Ishikawa (cell line): ENCODE data around the gene TMCC1.

Source experiments
- CEBPB ChIP-seq: IDR thresholded peaks from 2 replicates; pipeline ENCODE4 v1.6.1; 2012
- CREB1 ChIP-seq: IDR thresholded peaks from 2 replicates; pipeline ENCODE4 v1.6.1; 2012; ENCODE audit warnings: low read depth
- EGR1 ChIP-seq: IDR thresholded peaks from 2 replicates; pipeline ENCODE4 v1.6.1; 2012
- EP300 ChIP-seq: IDR thresholded peaks from 2 replicates; pipeline ENCODE4 v1.6.1; 2012; ENCODE audit warnings: borderline replicate concordance
- FOXM1 ChIP-seq: IDR thresholded peaks from 2 replicates; pipeline ENCODE4 v1.6.1; 2012; ENCODE audit warnings: low read depth, borderline replicate concordance
- MAX ChIP-seq: IDR thresholded peaks from 2 replicates; pipeline ENCODE4 v1.6.1; 2012
- NFIC ChIP-seq: IDR thresholded peaks from 2 replicates; pipeline ENCODE4 v1.6.1; 2012
- RAD21 ChIP-seq: IDR thresholded peaks from 2 replicates; pipeline ENCODE4 v1.6.1; 2012; ENCODE audit warnings: low read depth
- REST ChIP-seq: IDR thresholded peaks from 2 replicates; pipeline ENCODE4 v1.6.1; 2012; ENCODE audit warnings: low read depth, mild to moderate bottlenecking
- TAF1 ChIP-seq: IDR thresholded peaks from 2 replicates; pipeline ENCODE4 v1.6.1; 2012; ENCODE audit warnings: low read depth, mild to moderate bottlenecking
- TCF12 ChIP-seq: IDR thresholded peaks from 2 replicates; pipeline ENCODE4 v1.6.1; 2012; ENCODE audit warnings: low read depth
- TEAD4 ChIP-seq: IDR thresholded peaks from 2 replicates; pipeline ENCODE4 v1.6.1; 2012
- USF1 ChIP-seq: IDR thresholded peaks from 2 replicates; pipeline ENCODE4 v1.6.1; 2012
- YY1 ChIP-seq: IDR thresholded peaks from 2 replicates; pipeline ENCODE4 v1.6.1; 2012; ENCODE audit warnings: low read depth
- ZBTB7A ChIP-seq: IDR thresholded peaks from 2 replicates; pipeline ENCODE4 v1.6.1; 2012; ENCODE audit warnings: low read depth

The TMCC1 gene

GRCh38 chr3:129913618-129914017 is 20.1 kb upstream of the TMCC1 start:
- no peak for TF ChIP-seq TAF1
- no peak for TF ChIP-seq EGR1
- TF ChIP-seq YY1 = no peak
- no peak for TF ChIP-seq USF1
- no peak for TF ChIP-seq TEAD4
- no peak for TF ChIP-seq ZBTB7A
- TF ChIP-seq CREB1 = no peak
- TF ChIP-seq REST = no peak
- TF ChIP-seq EP300 = no peak
- TF ChIP-seq NFIC = no peak
- TF ChIP-seq MAX = no peak
- no peak for TF ChIP-seq FOXM1
- TF ChIP-seq TCF12 = no peak
- TF ChIP-seq RAD21 = no peak
- no peak for TF ChIP-seq CEBPB

- TF ChIP-seq USF1 (no peak), NFIC (no peak), CREB1 (no peak)
Observed at GRCh38 chr3:129911261-129911861, 17.9 kb upstream of the TMCC1 start.

- TF ChIP-seq CREB1 (no peak), NFIC (peak; percentile 37), USF1 (no peak), FOXM1 (peak; percentile 48; the same call in 1 of the 2 replicates), TEAD4 (peak; percentile 72), RAD21 (no peak), REST (no peak), EGR1 (no peak), TCF12 (peak; percentile 87), EP300 (peak; percentile 77)
Observed at GRCh38 chr3:129908417-129908816, 14.9 kb upstream of the TMCC1 start.

GRCh38 chr3:129897026-129897425 is 3.5 kb upstream of the TMCC1 start:
- TF ChIP-seq YY1 (no peak), USF1 (no peak), FOXM1 (no peak), RAD21 (no peak), TEAD4 (no peak), CREB1 (no peak), NFIC (no peak), EGR1 (no peak), REST (no peak), CEBPB (no peak), EP300 (no peak), TCF12 (no peak), TAF1 (no peak), MAX (no peak), ZBTB7A (no peak)
